Measurements from ENCODE around the gene ARHGAP26. TPM values are rescaled to one million over a fixed set of nuclear protein-coding genes. Genes with fewer than 3 reads are reported as not detected.
A peak's percentile ranks its signal among the peaks of the same experiment; 100 is the strongest.

ARHGAP26 gene
- polyA plus RNA-seq, 4 donors: 7.6 to 31.7 (median 11.5) TPM

GRCh38 chr5:142808878-142809598 lies 38.9 kb downstream of the ARHGAP26 start:
- Histone ChIP-seq H3K36me3 (ENCODE audit: control insufficient read depth in 3 of 3, insufficient read depth in 2 of 3, low read depth in 1 of 3, low read length in 3 of 3) (no peaks in the 10 kb centered on the region), H3K4me3 (ENCODE audit: low read depth in 1 of 3, low read length in 3 of 3) (no peak overlapping the region), H3K27ac (ENCODE audit: low read depth in 1 of 3, low read length in 2 of 3) (peak overlapping the region in 2 of 3 donors; percentile 34 to 48), H3K4me1 (ENCODE audit: control insufficient read depth in 3 of 3, insufficient read depth in 2 of 3, low read depth in 1 of 3, low read length in 2 of 3) (peaks cover 9 to 44% (median 14%) of the 10 kb centered on the region in 3 donors), H3K9me3 (ENCODE audit: control insufficient read depth in 2 of 2, insufficient read depth in 1 of 2, low read depth in 1 of 2, low read length in 1 of 2) (no peaks in the 10 kb centered on the region), H3K27me3 (ENCODE audit: control insufficient read depth in 3 of 3, insufficient read depth in 3 of 3, low read length in 3 of 3) (no peaks in the 10 kb centered on the region)
- FAIRE-seq (no peak), DNase-seq (peak; percentile 73 to 76)
- WGBS, 3 donors: 8 to 49% (median 39%) methylated on average over 2 of the region's 2 CpGs

GRCh38 chr5:142810081-142810480 lies 39.9 kb downstream of the ARHGAP26 start:
- Histone ChIP-seq H3K4me1 (ENCODE audit: control insufficient read depth in 3 of 3, insufficient read depth in 2 of 3, low read depth in 1 of 3, low read length in 2 of 3) (peaks cover 9 to 44% (median 14%) of the 10 kb centered on the region in 3 donors), H3K9me3 (ENCODE audit: control insufficient read depth in 2 of 2, insufficient read depth in 1 of 2, low read depth in 1 of 2, low read length in 1 of 2) (no peaks in the 10 kb centered on the region), H3K27ac (ENCODE audit: low read depth in 1 of 3, low read length in 2 of 3) (peak overlapping the region in 2 of 3 donors; percentile 8 to 48), H3K36me3 (ENCODE audit: control insufficient read depth in 3 of 3, insufficient read depth in 2 of 3, low read depth in 1 of 3, low read length in 3 of 3) (peaks cover 0 to 2% (median 0%) of the 10 kb centered on the region in 3 donors), H3K4me3 (ENCODE audit: low read depth in 1 of 3, low read length in 3 of 3) (no peak overlapping the region), H3K27me3 (ENCODE audit: control insufficient read depth in 3 of 3, insufficient read depth in 3 of 3, low read length in 3 of 3) (no peaks in the 10 kb centered on the region)
- 9 to 54% (median 37%) methylated on average over 1 of the region's 1 CpG for WGBS, 3 donors
- DNase-seq (no peak), FAIRE-seq (no peak)

- peaks cover 0 to 6% (median 0%) of the 10 kb centered on the region in 3 donors for H3K36me3 ChIP-seq (ENCODE audit: control insufficient read depth in 3 of 3, insufficient read depth in 2 of 3, low read depth in 1 of 3, low read length in 3 of 3)
- no peaks in the 10 kb centered on the region for H3K9me3 ChIP-seq (ENCODE audit: control insufficient read depth in 2 of 2, insufficient read depth in 1 of 2, low read depth in 1 of 2, low read length in 1 of 2)
- H3K27me3 ChIP-seq (ENCODE audit: control insufficient read depth in 3 of 3, insufficient read depth in 3 of 3, low read length in 3 of 3): no peaks in the 10 kb centered on the region
- H3K4me1 ChIP-seq (ENCODE audit: control insufficient read depth in 3 of 3, insufficient read depth in 2 of 3, low read depth in 1 of 3, low read length in 2 of 3): peaks cover 11 to 44% (median 14%) of the 10 kb centered on the region in 3 donors
- no peak overlapping the region for H3K4me3 ChIP-seq (ENCODE audit: low read depth in 1 of 3, low read length in 3 of 3)
- DNase-seq: no peak
- no peak for FAIRE-seq
- WGBS, 3 donors: 89 to 91% (median 89%) methylated on average over 6 of the region's 6 CpGs
- H3K27ac ChIP-seq (ENCODE audit: low read depth in 1 of 3, low read length in 2 of 3): peak overlapping the region in 1 of 3 donors; percentile 27
Observed at GRCh38 chr5:142810743-142811290, 40.6 kb downstream of the ARHGAP26 start.

- WGBS, 3 donors: 81 to 91% (median 87%) methylated on average over 10 of the region's 10 CpGs
- no peak overlapping the region for H3K27ac ChIP-seq (ENCODE audit: low read depth in 1 of 3, low read length in 2 of 3)
- H3K9me3 ChIP-seq (ENCODE audit: control insufficient read depth in 2 of 2, insufficient read depth in 1 of 2, low read depth in 1 of 2, low read length in 1 of 2): no peaks in the 10 kb centered on the region
- no peak overlapping the region for H3K4me3 ChIP-seq (ENCODE audit: low read depth in 1 of 3, low read length in 3 of 3)
- peaks cover 0 to 9% (median 0%) of the 10 kb centered on the region in 3 donors for H3K36me3 ChIP-seq (ENCODE audit: control insufficient read depth in 3 of 3, insufficient read depth in 2 of 3, low read depth in 1 of 3, low read length in 3 of 3)
- H3K27me3 ChIP-seq (ENCODE audit: control insufficient read depth in 3 of 3, insufficient read depth in 3 of 3, low read length in 3 of 3): no peaks in the 10 kb centered on the region
- H3K4me1 ChIP-seq (ENCODE audit: control insufficient read depth in 3 of 3, insufficient read depth in 2 of 3, low read depth in 1 of 3, low read length in 2 of 3): peaks cover 14 to 50% (median 16%) of the 10 kb centered on the region in 3 donors
- FAIRE-seq (no peak), DNase-seq (no peak)
Observed at GRCh38 chr5:142811866-142812557, 41.8 kb downstream of the ARHGAP26 start.

DNA sequence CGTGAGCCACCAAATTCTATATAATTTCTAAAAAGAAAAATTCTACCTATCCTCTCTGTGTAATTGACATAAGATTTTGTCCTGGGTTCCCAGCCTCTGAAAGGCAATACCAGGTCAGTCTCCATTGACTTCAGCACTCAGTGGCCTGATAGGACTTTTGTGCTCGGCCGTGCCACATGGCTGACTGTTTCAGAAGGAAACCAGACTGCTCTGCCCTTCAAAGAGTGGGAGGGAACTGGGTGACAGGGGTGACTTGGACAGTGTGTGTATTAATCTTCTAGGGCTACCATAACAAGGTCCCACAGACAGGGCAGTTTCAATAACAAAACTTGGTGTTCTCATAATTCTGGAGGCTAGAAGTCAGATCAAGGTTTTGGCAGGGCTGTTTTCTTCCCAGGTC lies 43.0 kb downstream of the ARHGAP26 start:
- FAIRE-seq: no peak
- peaks cover 0 to 9% (median 0%) of the 10 kb centered on the region in 3 donors for H3K36me3 ChIP-seq (ENCODE audit: control insufficient read depth in 3 of 3, insufficient read depth in 2 of 3, low read depth in 1 of 3, low read length in 3 of 3)
- peaks cover 17 to 52% (median 23%) of the 10 kb centered on the region in 3 donors for H3K4me1 ChIP-seq (ENCODE audit: control insufficient read depth in 3 of 3, insufficient read depth in 2 of 3, low read depth in 1 of 3, low read length in 2 of 3)
- H3K4me3 ChIP-seq (ENCODE audit: low read depth in 1 of 3, low read length in 3 of 3): no peak overlapping the region
- WGBS, 3 donors: 97 to 100% (median 97%) methylated on average over 3 of the region's 3 CpGs
- H3K9me3 ChIP-seq (ENCODE audit: control insufficient read depth in 2 of 2, insufficient read depth in 1 of 2, low read depth in 1 of 2, low read length in 1 of 2): no peaks in the 10 kb centered on the region
- DNase-seq: no peak
- H3K27me3 ChIP-seq (ENCODE audit: control insufficient read depth in 3 of 3, insufficient read depth in 3 of 3, low read length in 3 of 3): no peaks in the 10 kb centered on the region
- no peak overlapping the region for H3K27ac ChIP-seq (ENCODE audit: low read depth in 1 of 3, low read length in 2 of 3)

- Histone ChIP-seq H3K27me3 (ENCODE audit: control insufficient read depth in 3 of 3, insufficient read depth in 3 of 3, low read length in 3 of 3) (no peaks in the 10 kb centered on the region), H3K9me3 (ENCODE audit: control insufficient read depth in 2 of 2, insufficient read depth in 1 of 2, low read depth in 1 of 2, low read length in 1 of 2) (no peaks in the 10 kb centered on the region), H3K27ac (ENCODE audit: low read depth in 1 of 3, low read length in 2 of 3) (peak overlapping the region in 1 of 3 donors; percentile 28), H3K4me3 (ENCODE audit: low read depth in 1 of 3, low read length in 3 of 3) (no peak overlapping the region), H3K36me3 (ENCODE audit: control insufficient read depth in 3 of 3, insufficient read depth in 2 of 3, low read depth in 1 of 3, low read length in 3 of 3) (peaks cover 0 to 9% (median 0%) of the 10 kb centered on the region in 3 donors), H3K4me1 (ENCODE audit: control insufficient read depth in 3 of 3, insufficient read depth in 2 of 3, low read depth in 1 of 3, low read length in 2 of 3) (peaks cover 21 to 54% (median 25%) of the 10 kb centered on the region in 3 donors)
- WGBS, 3 donors: 56 to 82% (median 78%) methylated on average over 3 of the region's 3 CpGs
- DNase-seq (no peak), FAIRE-seq (no peak)
Observed at GRCh38 chr5:142814122-142814521, 43.9 kb downstream of the ARHGAP26 start.

GRCh38 chr5:142815469-142815868 lies 45.3 kb downstream of the ARHGAP26 start:
- H3K4me3 ChIP-seq (ENCODE audit: low read depth in 1 of 3, low read length in 3 of 3): no peak overlapping the region
- DNase-seq (no peak), FAIRE-seq (no peak)
- WGBS, 3 donors: 90 to 93% (median 93%) methylated on average over 2 of the region's 2 CpGs
- no peaks in the 10 kb centered on the region for H3K9me3 ChIP-seq (ENCODE audit: control insufficient read depth in 2 of 2, insufficient read depth in 1 of 2, low read depth in 1 of 2, low read length in 1 of 2)
- H3K4me1 ChIP-seq (ENCODE audit: control insufficient read depth in 3 of 3, insufficient read depth in 2 of 3, low read depth in 1 of 3, low read length in 2 of 3): peaks cover 12 to 55% (median 22%) of the 10 kb centered on the region in 3 donors
- peaks cover 0 to 9% (median 0%) of the 10 kb centered on the region in 3 donors for H3K36me3 ChIP-seq (ENCODE audit: control insufficient read depth in 3 of 3, insufficient read depth in 2 of 3, low read depth in 1 of 3, low read length in 3 of 3)
- H3K27ac ChIP-seq (ENCODE audit: low read depth in 1 of 3, low read length in 2 of 3): no peak overlapping the region
- H3K27me3 ChIP-seq (ENCODE audit: control insufficient read depth in 3 of 3, insufficient read depth in 3 of 3, low read length in 3 of 3): no peaks in the 10 kb centered on the region
